Measurements from ENCODE around the gene CXCL14. TPM values are rescaled to one million over a fixed set of nuclear protein-coding genes. Genes with fewer than 3 reads are reported as not detected.

Gene CXCL14, protein sequence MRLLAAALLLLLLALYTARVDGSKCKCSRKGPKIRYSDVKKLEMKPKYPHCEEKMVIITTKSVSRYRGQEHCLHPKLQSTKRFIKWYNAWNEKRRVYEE
- not detected in 2 replicates for total RNA-seq

GRCh38 chr5:135578685-135579341 is at the start of gene CXCL14:
Gene CXCL14 (minus strand): TSS chr5:135578991. CDS start chr5:135578778, 213 bp downstream.
- intact Hi-C loops (cut with micrococcal nuclease) = no loop called here

DNA sequence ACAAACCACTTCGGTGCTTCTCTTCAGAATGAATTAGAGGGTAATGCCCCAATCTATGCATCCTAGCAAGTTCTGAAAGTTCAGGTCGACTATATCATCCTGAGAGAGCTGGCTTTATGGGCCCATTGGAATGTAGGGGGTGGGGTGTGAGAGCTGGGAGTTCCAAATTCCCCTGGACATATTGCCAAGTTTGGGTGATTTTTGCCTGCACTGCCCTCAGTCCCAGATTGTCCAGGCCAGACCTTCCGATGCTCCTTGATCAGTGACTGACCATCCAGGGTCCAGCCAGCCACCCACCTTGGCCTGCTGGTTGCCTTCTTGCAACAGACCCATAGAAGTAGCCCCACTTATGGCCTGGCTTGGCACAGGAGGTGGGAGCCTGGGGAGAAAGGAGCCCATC is 47.8 kb upstream of the CXCL14 start:
- intact Hi-C loops (cut with micrococcal nuclease) = no loop called here

DNA sequence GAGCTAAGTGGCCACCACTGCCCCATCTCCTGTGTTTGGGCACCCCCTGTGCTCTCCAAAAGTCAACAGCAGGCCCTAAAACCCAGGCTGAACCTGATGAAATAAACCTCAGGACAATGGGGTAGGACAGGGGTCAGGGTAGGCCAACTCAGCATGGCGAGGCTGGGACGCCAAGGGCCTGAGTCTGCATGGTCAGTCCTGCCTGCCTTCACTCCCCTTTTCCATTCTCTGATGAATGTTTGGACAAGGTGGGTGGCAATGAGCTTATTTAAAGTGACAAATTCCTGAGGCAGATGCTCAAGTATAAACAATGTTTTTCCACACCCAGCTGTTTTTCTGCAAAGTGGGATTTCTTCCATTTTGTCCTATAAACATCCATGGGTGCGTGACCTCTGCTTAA is 47.2 kb upstream of the CXCL14 start:
- intact Hi-C loops (cut with micrococcal nuclease) = no loop called here

GRCh38 chr5:135625486-135625885 is 46.7 kb upstream of the CXCL14 start:
- intact Hi-C loops (cut with micrococcal nuclease) = no loop called here

DNA sequence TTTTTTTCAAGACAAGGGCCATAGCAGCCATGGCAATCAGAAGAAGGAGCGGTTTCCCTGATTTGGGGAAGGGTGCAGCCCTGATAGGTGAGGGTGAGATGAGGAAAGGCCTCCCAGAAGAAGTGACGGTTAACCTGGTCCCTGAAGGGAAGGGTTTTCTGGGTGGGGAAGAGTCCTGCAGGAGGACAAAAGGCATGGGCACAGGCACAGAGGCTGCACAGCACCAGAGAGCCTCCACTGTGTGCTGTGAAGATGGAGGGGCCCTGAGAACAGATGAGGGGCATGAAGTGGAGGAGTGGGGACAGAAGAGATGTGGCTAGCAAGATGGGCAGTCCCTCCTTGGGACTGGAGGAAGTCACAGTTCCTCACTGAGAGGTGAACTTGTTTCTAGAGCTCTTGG is 46.3 kb upstream of the CXCL14 start:
- intact Hi-C loops (cut with micrococcal nuclease) = no loop called here

DNA sequence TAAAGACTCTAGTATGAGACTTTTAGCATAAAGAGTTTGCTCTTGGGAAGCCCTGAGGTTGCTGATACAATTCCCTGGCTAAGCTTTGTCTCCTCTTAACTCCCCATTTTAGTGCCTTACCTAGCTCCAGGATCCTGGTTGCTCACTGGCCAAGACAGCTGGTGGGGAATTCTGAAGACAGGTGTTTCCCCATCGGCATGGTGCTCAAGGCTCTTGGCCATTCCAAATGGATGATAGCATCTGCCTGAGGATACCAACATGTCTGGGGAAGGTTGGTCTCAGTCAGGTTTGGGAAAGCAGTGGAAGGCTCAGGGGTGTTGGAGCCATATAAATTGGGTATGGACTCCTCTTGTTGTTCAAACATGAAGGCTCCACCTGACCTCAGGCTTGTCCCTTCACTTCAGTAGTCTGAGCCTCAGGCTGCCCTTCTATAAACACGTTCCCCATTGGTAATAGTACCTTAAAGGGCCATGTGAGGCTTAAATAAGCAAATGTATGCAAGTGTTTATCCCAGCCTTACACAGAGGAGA is 44.5 kb upstream of the CXCL14 start:
- intact Hi-C loops (cut with micrococcal nuclease) = no loop called here

DNA sequence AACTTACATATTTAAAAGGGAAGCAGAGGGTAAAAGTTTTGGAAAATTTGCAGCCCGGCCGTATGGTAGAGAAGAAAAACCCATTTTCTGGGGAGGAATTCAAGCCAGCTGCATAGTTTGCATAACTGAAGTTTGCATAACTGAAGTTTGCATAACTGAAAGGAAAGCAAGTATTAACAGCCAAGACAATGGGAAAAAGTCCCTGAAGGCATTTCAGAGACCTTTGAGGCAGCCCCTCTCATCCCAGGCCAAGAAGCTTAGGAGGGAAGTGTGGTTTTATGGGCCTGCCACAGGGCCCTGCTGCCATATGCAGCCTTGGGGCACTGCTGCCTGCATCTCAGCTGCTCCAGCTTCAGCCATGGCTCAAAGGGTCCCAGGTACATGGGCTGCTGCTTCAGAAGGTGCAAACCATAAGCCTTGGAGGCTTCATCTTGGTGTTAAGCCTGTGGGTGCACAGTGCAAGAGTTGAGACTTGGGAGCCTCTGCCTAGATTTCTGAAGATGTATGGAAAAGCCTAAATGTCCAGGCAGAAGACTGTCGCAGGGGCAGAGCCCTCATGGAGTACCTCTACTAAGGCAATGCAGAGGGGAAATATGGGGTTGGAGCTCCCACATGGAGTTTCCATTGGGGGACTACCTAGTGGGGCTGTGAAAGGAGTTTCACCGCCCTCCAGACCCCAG is 36.9 kb upstream of the CXCL14 start:
- intact Hi-C loops (cut with micrococcal nuclease) = no loop called here

- intact Hi-C loops (cut with micrococcal nuclease) = no loop called here
Observed at GRCh38 chr5:135615171-135615570, 36.4 kb upstream of the CXCL14 start.

DNA sequence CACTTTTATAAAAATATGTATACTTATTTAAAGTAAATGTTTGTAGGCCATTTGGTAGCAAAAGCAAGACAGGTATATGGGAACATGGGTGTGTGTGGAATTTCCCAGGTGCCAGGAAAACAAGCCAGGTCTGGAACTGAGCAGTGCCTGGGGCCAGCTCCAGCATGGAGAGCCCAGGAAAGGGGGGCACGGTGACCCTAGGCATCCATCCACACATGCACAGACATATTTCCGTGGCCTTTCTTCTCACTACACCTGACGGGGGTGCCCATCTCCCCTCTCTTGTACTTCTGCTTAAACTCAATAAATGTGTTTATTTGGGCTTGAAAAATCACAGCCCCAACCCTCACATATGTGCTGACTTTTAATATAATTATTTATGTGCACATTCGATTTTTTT is 31.2 kb upstream of the CXCL14 start:
- intact Hi-C loops (cut with micrococcal nuclease) = no loop called here

DNA sequence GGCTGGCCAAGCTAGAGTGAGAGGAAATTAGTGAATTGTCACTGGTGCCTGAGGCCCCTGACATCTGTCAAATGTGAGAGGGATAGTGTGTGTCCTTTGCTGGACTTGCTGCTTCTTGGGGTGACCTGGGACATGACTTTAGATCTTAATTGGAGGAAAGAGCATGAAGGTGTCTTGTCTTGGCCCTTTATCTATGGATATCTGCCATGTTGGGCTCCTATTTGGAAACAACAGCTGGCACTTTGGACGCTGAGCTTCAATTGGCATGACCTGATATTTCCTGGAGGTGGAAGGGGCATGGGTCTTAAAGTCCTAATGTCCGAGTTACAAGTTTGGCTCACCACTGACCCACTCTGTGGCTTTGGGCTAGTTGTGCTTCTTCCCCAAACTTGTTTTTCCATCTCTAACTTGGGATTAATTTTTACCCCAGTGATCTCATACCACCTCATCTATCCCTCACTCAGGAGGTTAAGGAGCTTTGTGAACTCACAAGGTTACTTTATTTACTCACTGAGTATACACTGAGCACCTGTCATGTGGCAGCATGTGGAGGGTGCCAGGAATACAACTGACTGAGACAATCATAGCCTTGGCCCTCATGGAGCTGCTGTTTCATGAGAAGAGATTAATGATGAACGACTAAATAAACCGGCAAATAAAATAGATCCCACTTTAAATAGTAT is 30.1 kb upstream of the CXCL14 start:
- intact Hi-C loops (cut with micrococcal nuclease) = no loop called here

DNA sequence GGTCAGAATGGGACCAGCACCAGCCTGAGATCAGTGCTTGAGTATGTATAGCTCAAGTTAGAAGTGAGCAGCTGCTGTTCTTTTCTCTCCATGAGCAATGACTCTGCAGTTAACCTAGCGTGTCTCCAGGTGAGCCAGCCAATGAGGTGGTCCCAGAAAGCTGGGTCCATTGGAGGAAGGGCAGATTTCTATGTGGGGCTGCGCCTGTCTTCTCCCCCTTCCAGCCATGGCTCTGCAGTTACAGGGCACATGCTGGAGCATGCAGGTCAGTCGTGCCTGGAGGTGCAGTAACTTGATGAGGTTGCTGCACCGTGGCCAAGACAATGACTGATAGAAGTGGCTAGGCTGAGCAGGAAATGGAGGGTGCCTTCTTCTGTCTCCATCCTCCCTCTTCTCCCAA is 29.6 kb upstream of the CXCL14 start:
- intact Hi-C loops (cut with micrococcal nuclease) = no loop called here

GRCh38 chr5:135606431-135606830 is 27.6 kb upstream of the CXCL14 start:
- intact Hi-C loops (cut with micrococcal nuclease) = no loop called here

DNA sequence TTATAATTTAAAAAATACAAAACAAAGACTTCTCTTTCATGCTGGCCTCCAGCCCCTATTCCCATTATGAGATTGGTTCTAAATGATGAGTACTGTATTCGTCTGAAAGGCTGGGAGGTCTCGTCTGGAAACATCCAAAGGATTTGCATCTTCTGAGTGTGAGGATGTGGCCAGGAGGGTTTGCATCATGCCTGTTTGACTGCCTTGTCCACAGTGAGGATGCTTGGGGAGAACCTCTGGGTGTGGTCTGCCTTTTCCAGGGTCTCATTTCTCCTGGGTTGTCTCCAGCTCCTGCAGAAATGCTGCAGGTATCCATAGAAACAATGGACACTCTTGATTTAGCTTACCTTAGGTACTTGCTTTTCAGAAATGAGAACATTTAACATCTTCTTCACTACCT is 26.4 kb upstream of the CXCL14 start:
- intact Hi-C loops (cut with micrococcal nuclease) = no loop called here

GRCh38 chr5:135604056-135604455 is 25.3 kb upstream of the CXCL14 start:
- intact Hi-C loops (cut with micrococcal nuclease) = no loop called here

GRCh38 chr5:135602882-135603721 is 24.3 kb upstream of the CXCL14 start:
- intact Hi-C loops (cut with micrococcal nuclease) = no loop called here

DNA sequence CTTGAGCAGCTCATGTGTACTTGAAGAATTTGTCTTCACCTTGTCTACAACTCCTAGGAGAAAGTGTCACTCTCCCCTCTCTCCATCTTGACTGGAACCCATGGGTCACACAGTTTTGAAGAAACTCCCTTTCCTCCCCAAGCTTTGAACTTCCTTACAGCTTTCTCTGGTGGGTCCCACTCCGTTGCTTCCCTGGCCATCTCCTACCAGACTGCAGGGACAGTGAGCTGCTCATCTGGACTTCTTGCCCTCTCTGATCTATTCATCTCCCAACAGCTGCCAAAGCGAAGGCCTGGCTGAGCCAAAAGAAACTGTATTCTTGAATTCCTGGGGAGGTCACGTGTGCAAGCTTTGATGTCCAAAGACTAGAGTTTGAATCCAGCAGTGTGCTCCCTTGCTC is 22.7 kb upstream of the CXCL14 start:
- intact Hi-C loops (cut with micrococcal nuclease) = no loop called here

GRCh38 chr5:135600971-135601381 is 22.2 kb upstream of the CXCL14 start:
- intact Hi-C loops (cut with micrococcal nuclease) = no loop called here

GRCh38 chr5:135600152-135600570 is 21.4 kb upstream of the CXCL14 start:
- intact Hi-C loops (cut with micrococcal nuclease) = no loop called here

DNA sequence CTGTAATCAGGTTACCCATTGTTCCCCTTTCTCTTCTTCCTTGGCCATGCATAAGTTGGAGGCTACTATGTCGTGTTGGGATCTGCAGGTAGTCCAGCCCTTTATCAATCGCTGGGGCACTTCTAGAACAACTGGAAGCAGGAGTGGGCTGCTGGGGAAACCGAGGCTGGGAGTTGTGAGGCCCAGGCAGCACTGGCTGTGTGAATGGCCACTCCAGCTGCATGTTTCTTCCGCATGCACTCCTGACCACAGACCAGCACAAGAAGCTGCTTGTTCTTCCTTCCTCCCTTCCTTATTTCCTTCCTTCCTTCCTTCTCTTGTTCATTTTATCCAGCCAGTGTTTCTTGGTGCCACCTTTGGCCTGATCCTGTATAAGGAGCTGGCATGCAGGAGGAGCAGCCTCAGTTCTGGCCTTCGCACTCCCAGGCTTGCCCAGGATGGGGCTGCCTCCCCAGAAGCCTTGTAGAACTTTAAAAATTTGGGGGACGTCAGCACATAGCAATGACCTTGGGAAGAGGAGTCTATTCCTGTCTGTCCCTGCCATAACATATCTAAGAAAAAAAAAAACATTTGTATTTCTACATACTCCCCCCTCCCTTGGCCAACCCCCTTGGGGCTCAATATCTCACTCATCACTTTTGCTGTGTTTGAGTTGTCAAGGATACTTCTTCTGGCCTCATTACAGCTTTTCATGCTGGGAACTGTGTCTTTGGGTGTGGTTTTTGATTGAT is 20.8 kb upstream of the CXCL14 start:
- intact Hi-C loops (cut with micrococcal nuclease) = no loop called here

- intact Hi-C loops (cut with micrococcal nuclease) = no loop called here
Observed at GRCh38 chr5:135598691-135599395, 20.1 kb upstream of the CXCL14 start.

All from T-helper 1 cell treated with Interleukin-12 subunit alpha and Interleukin-12 subunit beta and Interleukin-4 antibody, amounts not matched to agents 30 ng/mL and 1 ng/mL, for 36 hours (primary cell).